HL-60 (cell line): Measurements from ENCODE around the gene NDUFS3.
"Not testable (repeated sequence)": the region's sequence is repeated elsewhere in the genome, so short reads cannot be mapped to it uniquely, and the experiment has no call there.

ENCODE experiments used
- DNase-seq, 2 experiments: peaks; one replicate each; pipeline ENCODE4 v3.0.0-alpha.2; 2010 to 2020; ENCODE audit warnings: low read depth in 1 of 2, low spot score in 1 of 2
- H3K27ac ChIP-seq: fragments of 250-450 bp; sonication (Bioruptor Pico); replicated peaks from 2 replicates; pipeline ENCODE4 v1.5.1; 2020; ENCODE audit warnings: mild to moderate bottlenecking, moderate library complexity
- H3K27me3 ChIP-seq: fragments of 250-450 bp; sonication (Bioruptor Pico); 2 replicates; pipeline ENCODE4 v1.5.1; 2021; ENCODE audit warnings: mild to moderate bottlenecking, moderate library complexity; ENCODE audit not compliant: insufficient read depth, poor library complexity, severe bottlenecking
- H3K4me3 ChIP-seq: replicated peaks from 2 replicates; pipeline ENCODE4 v1.5.1; 2011; ENCODE audit warnings: mild to moderate bottlenecking, control low read depth, low read length; ENCODE audit not compliant: insufficient read depth
- GABPA ChIP-seq: IDR thresholded peaks from 2 replicates; pipeline ENCODE4 v1.6.1; 2012; ENCODE audit warnings: low read depth
- POLR2AphosphoS5 ChIP-seq: IDR thresholded peaks from 2 replicates; pipeline ENCODE4 v1.6.1; 2012; ENCODE audit warnings: low read depth
- REST ChIP-seq: IDR thresholded peaks from 2 replicates; pipeline ENCODE4 v1.6.1; 2012; ENCODE audit warnings: low read depth; ENCODE audit not compliant: insufficient replicate concordance
- SPI1 ChIP-seq: IDR thresholded peaks from 2 replicates; pipeline ENCODE4 v1.6.1; 2012; ENCODE audit warnings: low read depth, mild to moderate bottlenecking, borderline replicate concordance
- TF ChIP-seq, protein P1 (sequence below): IDR thresholded peaks from one replicate; pipeline ENCODE4 v1.5.1; 2011; ENCODE audit warnings: low read length, control low read depth, inconsistent platforms; ENCODE audit not compliant: insufficient read depth

NDUFS3 gene

DNA sequence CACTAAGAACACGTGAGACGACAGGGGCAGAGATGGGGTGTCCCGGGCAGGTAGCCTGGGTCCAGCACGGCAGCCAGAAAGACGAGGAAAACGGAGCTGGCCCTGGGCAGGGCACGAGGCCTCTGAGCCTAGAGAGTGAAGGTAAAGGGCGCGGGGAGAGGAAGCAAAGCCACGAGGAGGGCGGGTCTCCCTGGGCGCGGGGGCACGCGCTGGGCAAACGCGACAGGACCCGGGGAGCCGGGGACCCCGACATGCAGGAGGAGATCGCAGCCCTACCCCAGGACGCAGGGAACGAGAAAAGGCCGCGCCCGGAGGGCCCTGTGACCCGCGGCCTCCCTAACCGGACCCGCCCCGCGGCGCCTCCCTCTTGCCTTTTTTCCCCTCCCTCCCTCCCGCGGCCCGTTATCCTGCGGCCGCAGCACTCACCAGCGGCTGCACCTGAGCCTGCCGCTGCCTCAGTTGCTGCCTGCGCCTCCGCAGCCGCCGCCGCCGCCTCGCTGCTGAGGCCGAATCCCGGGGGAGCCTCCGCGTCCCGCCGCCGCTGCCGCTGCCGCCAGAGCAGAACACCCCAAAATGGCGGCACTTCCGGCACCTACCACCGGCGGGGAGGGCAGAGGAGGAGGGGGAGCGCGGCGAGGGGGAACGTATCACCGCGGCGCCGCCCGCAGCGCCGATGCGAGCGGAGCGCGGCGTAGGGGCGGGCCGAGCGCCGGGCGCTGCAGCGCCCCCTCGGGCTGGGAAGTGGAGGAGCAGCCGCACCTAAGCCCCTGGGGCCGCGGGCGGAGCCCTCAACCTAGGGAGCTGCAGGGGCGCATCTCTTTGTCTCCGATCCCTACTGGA lies 26.1 kb upstream of the NDUFS3 start, which contains the start of gene CELF1:
Gene CELF1, minus strand, starts transcription at position 567 of the 840 bp plus-strand sequence. CDS start 53,609 bp downstream, outside the sequence.
- peak within 1 kb of the TSS; percentile 84 for H3K27ac ChIP-seq
- TF ChIP-seq, protein P1, sequence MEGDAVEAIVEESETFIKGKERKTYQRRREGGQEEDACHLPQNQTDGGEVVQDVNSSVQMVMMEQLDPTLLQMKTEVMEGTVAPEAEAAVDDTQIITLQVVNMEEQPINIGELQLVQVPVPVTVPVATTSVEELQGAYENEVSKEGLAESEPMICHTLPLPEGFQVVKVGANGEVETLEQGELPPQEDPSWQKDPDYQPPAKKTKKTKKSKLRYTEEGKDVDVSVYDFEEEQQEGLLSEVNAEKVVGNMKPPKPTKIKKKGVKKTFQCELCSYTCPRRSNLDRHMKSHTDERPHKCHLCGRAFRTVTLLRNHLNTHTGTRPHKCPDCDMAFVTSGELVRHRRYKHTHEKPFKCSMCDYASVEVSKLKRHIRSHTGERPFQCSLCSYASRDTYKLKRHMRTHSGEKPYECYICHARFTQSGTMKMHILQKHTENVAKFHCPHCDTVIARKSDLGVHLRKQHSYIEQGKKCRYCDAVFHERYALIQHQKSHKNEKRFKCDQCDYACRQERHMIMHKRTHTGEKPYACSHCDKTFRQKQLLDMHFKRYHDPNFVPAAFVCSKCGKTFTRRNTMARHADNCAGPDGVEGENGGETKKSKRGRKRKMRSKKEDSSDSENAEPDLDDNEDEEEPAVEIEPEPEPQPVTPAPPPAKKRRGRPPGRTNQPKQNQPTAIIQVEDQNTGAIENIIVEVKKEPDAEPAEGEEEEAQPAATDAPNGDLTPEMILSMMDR: peak; percentile 60
- no peak for TF ChIP-seq REST
- TF ChIP-seq GABPA: peak; percentile 60
- TF ChIP-seq POLR2AphosphoS5: peak; percentile 56; the same call in 1 of the 2 replicates
- peak; percentile 26; the same call in 1 of the 2 replicates for TF ChIP-seq SPI1
- peak; percentile 79 to 92 for DNase-seq

GRCh38 chr11:47553406-47553743 lies 25.5 kb upstream of the NDUFS3 start:
- no peaks in the 10 kb centered on the region for H3K27me3 ChIP-seq
- H3K27ac ChIP-seq: peak overlapping the region; percentile 30
- no peak for DNase-seq
- TF ChIP-seq GABPA (no peak), REST (no peak), SPI1 (no peak), POLR2AphosphoS5 (no peak)
- TF ChIP-seq, protein P1: no peak
- peak overlapping the region; percentile 98 for H3K4me3 ChIP-seq

More for the DNA sequence above, 26.1 kb upstream of the NDUFS3 start, which contains the start of gene CELF1:
- no peaks in the 10 kb centered on the region for H3K27me3 ChIP-seq
- peak within 1 kb of the TSS; percentile 98 for H3K4me3 ChIP-seq

GRCh38 chr11:47557004-47557403 lies 21.9 kb upstream of the NDUFS3 start:
- H3K4me3 ChIP-seq, DNase-seq, H3K27me3 ChIP-seq, H3K27ac ChIP-seq: not testable (repeated sequence)

- Histone ChIP-seq H3K27me3 (no peaks in the 10 kb centered on the region), H3K4me3 (no peak overlapping the region), H3K27ac (no peak overlapping the region)
- TF ChIP-seq, protein P1: no peak
- TF ChIP-seq POLR2AphosphoS5: no peak
- no peak for TF ChIP-seq GABPA
- TF ChIP-seq SPI1: no peak
- no peak for TF ChIP-seq REST
- DNase-seq: no peak
Observed at GRCh38 chr11:47558695-47559094, 20.2 kb upstream of the NDUFS3 start.
